Fibroblast of mammary gland (primary cell): ENCODE results near the gene CLDN5.

Experiments
- DNase-seq: peaks from one replicate; pipeline ENCODE4 v3.0.0-alpha.2; 2010; ENCODE audit warnings: low read depth
- H3K4me3 ChIP-seq: 2 replicates; pipeline ENCODE4 v1.5.1; 2011; ENCODE audit warnings: low read depth, mild to moderate bottlenecking, low read length, moderate library complexity; ENCODE audit not compliant: control insufficient read depth
- TF ChIP-seq, protein P1 (sequence below): conservative IDR thresholded peaks from 2 replicates; pipeline ENCODE4 v1.5.1; 2011; ENCODE audit warnings: low read depth, low read length, inconsistent platforms; ENCODE audit not compliant: control insufficient read depth, insufficient read depth

CLDN5 gene

DNA sequence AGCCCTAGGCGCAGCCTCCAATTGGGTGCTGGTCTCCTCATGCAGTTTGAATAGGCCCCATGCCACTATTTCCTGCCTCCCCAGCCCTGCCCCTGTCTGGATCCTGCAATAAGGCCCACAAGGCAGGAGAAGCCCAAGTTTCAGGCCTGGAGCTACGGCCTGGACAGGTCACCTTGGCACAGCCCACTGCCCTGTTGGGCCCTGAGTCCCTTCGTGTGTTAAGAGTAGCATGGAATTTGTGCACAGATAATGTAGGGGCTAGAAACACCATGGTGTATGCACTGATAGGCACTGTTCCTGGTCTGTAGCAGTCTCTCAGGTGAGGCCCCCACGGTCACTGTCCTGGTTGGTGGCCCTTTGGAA lies 24.3 kb downstream of the CLDN5 start:
- TF ChIP-seq, protein P1, sequence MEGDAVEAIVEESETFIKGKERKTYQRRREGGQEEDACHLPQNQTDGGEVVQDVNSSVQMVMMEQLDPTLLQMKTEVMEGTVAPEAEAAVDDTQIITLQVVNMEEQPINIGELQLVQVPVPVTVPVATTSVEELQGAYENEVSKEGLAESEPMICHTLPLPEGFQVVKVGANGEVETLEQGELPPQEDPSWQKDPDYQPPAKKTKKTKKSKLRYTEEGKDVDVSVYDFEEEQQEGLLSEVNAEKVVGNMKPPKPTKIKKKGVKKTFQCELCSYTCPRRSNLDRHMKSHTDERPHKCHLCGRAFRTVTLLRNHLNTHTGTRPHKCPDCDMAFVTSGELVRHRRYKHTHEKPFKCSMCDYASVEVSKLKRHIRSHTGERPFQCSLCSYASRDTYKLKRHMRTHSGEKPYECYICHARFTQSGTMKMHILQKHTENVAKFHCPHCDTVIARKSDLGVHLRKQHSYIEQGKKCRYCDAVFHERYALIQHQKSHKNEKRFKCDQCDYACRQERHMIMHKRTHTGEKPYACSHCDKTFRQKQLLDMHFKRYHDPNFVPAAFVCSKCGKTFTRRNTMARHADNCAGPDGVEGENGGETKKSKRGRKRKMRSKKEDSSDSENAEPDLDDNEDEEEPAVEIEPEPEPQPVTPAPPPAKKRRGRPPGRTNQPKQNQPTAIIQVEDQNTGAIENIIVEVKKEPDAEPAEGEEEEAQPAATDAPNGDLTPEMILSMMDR = no peak
- H3K4me3 ChIP-seq = no peak overlapping the region
- DNase-seq = no peak

DNA sequence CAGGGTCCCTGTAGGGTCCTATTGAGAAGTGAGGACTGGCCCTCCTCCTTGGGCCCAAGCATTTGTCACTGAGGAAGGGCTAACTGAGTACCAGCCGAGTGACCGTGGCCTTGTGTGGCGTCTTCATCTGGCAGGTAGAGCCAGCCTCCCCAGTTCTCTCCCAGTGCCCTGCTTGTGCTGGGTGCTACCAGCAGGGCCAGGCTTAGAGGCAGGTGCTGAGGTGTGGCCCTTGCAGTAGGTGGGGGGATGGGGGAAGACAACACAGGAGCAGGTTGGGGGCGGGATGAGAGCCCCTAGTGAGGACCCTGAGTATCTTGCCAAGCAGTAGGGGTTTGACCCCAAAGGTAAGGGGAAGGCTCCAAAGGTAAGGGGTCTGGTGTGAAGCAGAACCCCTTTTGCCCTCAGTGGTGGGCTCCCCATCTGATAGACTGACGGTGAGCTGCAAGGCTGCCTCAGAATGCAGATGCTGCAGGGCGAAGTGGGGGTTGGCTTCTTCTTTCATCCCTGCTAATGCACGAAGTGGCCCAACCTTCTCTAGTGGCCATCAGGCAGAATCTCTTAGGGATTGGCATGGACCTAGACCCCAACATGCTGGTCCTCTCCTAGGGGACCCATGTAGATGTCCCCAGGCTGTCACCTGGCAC lies 24.9 kb downstream of the CLDN5 start:
- TF ChIP-seq, protein P1 = no peak
- H3K4me3 ChIP-seq = no peak overlapping the region
- DNase-seq = no peak

DNA sequence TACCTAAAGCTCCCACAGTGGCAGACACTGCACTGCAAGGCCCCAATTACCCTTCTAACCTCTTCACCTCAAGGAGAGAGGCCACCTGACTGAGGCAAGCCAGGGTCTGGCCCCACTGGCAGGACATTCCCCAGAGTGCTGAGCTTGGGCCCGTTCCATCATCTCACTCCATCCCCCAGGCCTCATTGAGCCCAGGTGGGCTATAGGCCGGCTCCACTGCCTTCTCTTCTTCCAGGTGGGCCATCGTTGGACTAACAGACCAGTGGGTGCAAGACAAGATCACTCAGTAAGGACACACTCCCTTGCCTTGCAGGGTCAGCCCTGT lies 25.4 kb downstream of the CLDN5 start:
- TF ChIP-seq, protein P1 = no peak
- DNase-seq = no peak
- no peak overlapping the region for H3K4me3 ChIP-seq

DNA sequence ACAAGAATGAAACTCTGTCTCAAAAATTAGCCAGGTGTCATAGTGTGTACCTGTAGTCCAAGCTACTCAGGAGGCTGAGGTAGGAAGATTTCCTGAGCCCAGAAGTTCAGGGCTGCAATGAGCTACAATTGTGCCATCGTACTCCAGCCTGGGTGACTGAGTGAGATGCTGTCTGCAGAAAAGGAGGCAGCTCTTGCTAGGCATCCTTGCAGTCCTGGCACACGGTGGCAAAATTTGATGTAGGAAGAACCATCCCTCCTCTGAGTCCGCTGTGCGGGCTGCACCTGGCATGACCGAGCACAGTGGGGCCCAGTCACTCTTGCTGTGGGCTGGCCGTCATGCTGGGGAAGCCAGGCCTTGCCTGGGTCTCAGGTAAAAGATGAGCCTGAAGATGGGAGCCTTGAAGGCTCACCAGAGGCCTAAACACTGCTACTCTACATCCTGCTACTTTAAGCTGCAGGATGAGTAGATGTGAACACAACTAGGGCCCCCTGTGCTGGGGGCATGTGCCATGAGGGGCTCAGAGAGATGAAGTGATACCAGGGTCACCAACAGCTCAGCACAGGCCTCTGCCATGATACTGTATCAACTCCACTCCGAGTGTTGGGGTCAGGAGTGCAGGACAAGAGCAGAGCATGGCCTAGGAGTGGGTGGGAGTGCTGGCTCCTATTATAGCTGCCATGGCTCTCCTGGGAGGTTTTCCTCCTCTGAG lies 25.9 kb downstream of the CLDN5 start:
- TF ChIP-seq, protein P1 = no peak
- H3K4me3 ChIP-seq = no peak overlapping the region
- DNase-seq = no peak

DNA sequence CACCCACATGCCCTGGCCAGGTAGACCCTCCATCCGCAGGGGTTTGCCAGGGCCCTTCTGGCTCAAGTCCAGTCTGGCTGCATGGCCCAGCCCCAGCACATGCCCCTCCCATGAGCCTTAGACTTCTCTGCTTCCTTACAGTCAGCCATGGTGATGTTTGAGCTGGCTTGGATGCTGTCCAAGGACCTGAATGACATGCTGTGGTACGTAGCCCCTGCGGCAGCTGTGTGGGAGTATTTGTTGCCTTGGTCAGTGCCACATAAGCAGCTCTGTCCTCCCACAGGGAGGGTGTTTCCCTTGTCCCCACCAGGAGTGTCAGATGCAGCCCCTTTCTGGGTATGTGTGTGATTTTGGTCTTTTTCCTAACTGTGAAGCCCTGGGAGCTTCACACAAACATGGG lies 27.0 kb downstream of the CLDN5 start:
- TF ChIP-seq, protein P1 = no peak
- H3K4me3 ChIP-seq = no peak overlapping the region
- DNase-seq = peak; percentile 90

DNA sequence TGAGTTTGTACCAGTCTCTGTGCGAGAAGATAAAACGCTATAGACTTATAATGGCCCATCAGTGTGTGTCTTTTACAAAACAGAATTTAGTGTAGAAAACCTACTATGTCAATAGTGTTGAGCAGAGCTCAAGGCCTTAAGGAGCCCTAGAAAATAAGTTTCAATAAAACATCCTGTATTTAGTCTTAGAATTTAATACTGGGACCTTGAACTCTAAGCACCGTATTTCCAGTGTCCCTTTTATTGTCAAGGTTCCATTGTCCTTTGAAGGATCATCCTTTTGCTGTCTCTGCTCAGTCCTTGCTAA lies 27.9 kb downstream of the CLDN5 start:
- DNase-seq = no peak
- TF ChIP-seq, protein P1 = no peak
- H3K4me3 ChIP-seq = no peak overlapping the region
